Endothelial cell of umbilical vein (primary cell): ENCODE data around the gene VMP1. TPM values are rescaled to one million over a fixed set of nuclear protein-coding genes. Genes with fewer than 3 reads are reported as not detected.

Experiments used
- BruUV-seq: library from RNA; stranded (reverse); fragments of 400-500 nt; replicated peaks from 2 replicates; lab custom pipeline; 2021; lab: Mats Ljungman, UMichigan
- CTCF ChIA-PET: fragments of 300-600, 350-600 bp; sonication (Branson Sonifier 250); formaldehyde crosslinking; loops from one replicate; lab custom pipeline; 2021; ENCODE audit warnings: antibody characterized with exemption, inconsistent platforms; lab: Charles Lee
- POLR2A ChIA-PET: fragments of 300-600, 350-600 bp; sonication (Branson Sonifier 250); formaldehyde crosslinking; loops from one replicate; lab custom pipeline; 2021; ENCODE audit warnings: antibody characterized with exemption, inconsistent platforms; lab: Charles Lee
- DNase-seq: peaks from one replicate; pipeline ENCODE4 v3.0.0-alpha.2; 2011; ENCODE audit warnings: low read depth, low spot score
- FAIRE-seq: peaks from 2 replicates; lab custom pipeline; 2011; peaks lifted over from hg19 to GRCh38; lab: Jason Lieb, UNC
- H2AFZ ChIP-seq: 2 replicates; pipeline ENCODE4 v1.6.0; 2012; ENCODE audit warnings: low read depth, low read length, control low read depth, inconsistent platforms
- H3K27ac ChIP-seq: 2 replicates; pipeline ENCODE4 v1.5.1; 2011; ENCODE audit warnings: low read depth, mild to moderate bottlenecking, control low read depth, low read length, moderate library complexity; ENCODE audit not compliant: insufficient read depth
- H3K27me3 ChIP-seq, 2 experiments: 2 replicates each; pipeline versions ENCODE4 v1.6.0 to v1.6.1; 2011; ENCODE audit warnings: low read length in 2 of 2, mixed read lengths in 1 of 2; ENCODE audit not compliant: control insufficient read depth in 2 of 2, insufficient read depth in 2 of 2
- H3K36me3 ChIP-seq, 2 experiments: 2 replicates in 1 of 2; 3 replicates in 1 of 2; pipeline ENCODE4 v1.5.1; 2011; ENCODE audit warnings: low read length in 2 of 2, mild to moderate bottlenecking in 1 of 2, moderate library complexity in 1 of 2; ENCODE audit not compliant: control insufficient read depth in 2 of 2, insufficient read depth in 2 of 2; ENCODE audit errors: extremely low read depth in 1 of 2
- H3K4me1 ChIP-seq: 3 replicates; pipeline ENCODE4 v1.5.1; 2011; ENCODE audit warnings: mild to moderate bottlenecking, low read length; ENCODE audit not compliant: control insufficient read depth, insufficient read depth; ENCODE audit errors: extremely low read depth
- H3K4me2 ChIP-seq: 2 replicates; pipeline ENCODE4 v1.6.1; 2011; ENCODE audit warnings: low read length, control low read depth, mixed read lengths; ENCODE audit not compliant: insufficient read depth
- H3K4me3 ChIP-seq, 3 experiments: fragments of 200-600 bp in 1 of 3; sonication (generic), shearing (Covaris generic) in 1 of 3; replicated peaks in 1 of 3; 2 replicates each; pipeline ENCODE4 v1.5.1; 2011 to 2016; ENCODE audit warnings: control low read depth in 3 of 3, low read length in 3 of 3, mild to moderate bottlenecking in 2 of 3, inconsistent platforms in 1 of 3, low read depth in 1 of 3, moderate library complexity in 1 of 3; ENCODE audit not compliant: insufficient read depth in 1 of 3
- H3K79me2 ChIP-seq: 2 replicates; pipeline ENCODE4 v1.6.0; 2012; ENCODE audit warnings: low read length, inconsistent platforms; ENCODE audit not compliant: control insufficient read depth, insufficient read depth
- H3K9ac ChIP-seq: replicated peaks from 2 replicates; pipeline ENCODE3; 2011; ENCODE audit warnings: low read length, control low read depth; ENCODE audit not compliant: insufficient read depth; ENCODE audit errors: extremely low read depth
- H3K9me1 ChIP-seq: replicated peaks from 3 replicates; pipeline ENCODE4 v1.6.0; 2011; ENCODE audit warnings: mild to moderate bottlenecking, low read length; ENCODE audit not compliant: control insufficient read depth, insufficient read depth; ENCODE audit errors: extremely low read depth
- H3K9me3 ChIP-seq: replicated peaks from 2 replicates; pipeline ENCODE4 v1.5.1; 2012; ENCODE audit warnings: low read length, inconsistent platforms; ENCODE audit not compliant: control insufficient read depth, insufficient read depth
- H4K20me1 ChIP-seq: replicated peaks from 2 replicates; pipeline ENCODE3; 2011; ENCODE audit warnings: mild to moderate bottlenecking, low read length; ENCODE audit not compliant: control insufficient read depth, insufficient read depth; ENCODE audit errors: extremely low read depth
- CTCF ChIP-seq, 2 donors: IDR thresholded peaks; 1 replicate in 1 of 2; 2 replicates in 1 of 2; pipeline ENCODE4 v1.5.1; 2011; ENCODE audit warnings: low read length in 2 of 2, mild to moderate bottlenecking in 2 of 2, moderate library complexity in 2 of 2, control low read depth in 1 of 2, inconsistent platforms in 1 of 2, low read depth in 1 of 2; ENCODE audit not compliant: insufficient read depth in 1 of 2; ENCODE audit errors: extremely low read depth in 1 of 2
- EZH2 ChIP-seq: IDR thresholded peaks from 2 replicates; pipeline ENCODE4 v1.6.1; 2012; ENCODE audit warnings: borderline replicate concordance, low read depth, mild to moderate bottlenecking, moderate library complexity, low read length, inconsistent platforms; ENCODE audit not compliant: severe bottlenecking
- FOS ChIP-seq: IDR thresholded peaks from 2 replicates; pipeline ENCODE4 v1.6.1; 2011; ENCODE audit warnings: mild to moderate bottlenecking, low read length, moderate library complexity, borderline replicate concordance; ENCODE audit not compliant: insufficient read depth
- GATA2 ChIP-seq: IDR thresholded peaks from 2 replicates; pipeline ENCODE4 v1.7.0; 2011; ENCODE audit warnings: low read depth, mild to moderate bottlenecking, moderate library complexity, mixed read lengths, low read length; ENCODE audit not compliant: insufficient read length, insufficient read depth
- JUN ChIP-seq: IDR thresholded peaks from 2 replicates; pipeline ENCODE4 v1.6.1; 2011; ENCODE audit warnings: borderline replicate concordance, low read depth; ENCODE audit not compliant: insufficient read length, insufficient read depth
- MYC ChIP-seq: IDR thresholded peaks from one replicate; pipeline ENCODE4 v1.6.1; 2011; ENCODE audit warnings: mild to moderate bottlenecking, low read depth, low read length
- POLR2A ChIP-seq: IDR thresholded peaks from 2 replicates; pipeline ENCODE4 v1.6.1; 2012; ENCODE audit warnings: low read depth, mild to moderate bottlenecking, control low read depth, low read length
- POLR2AphosphoS5 ChIP-seq: IDR thresholded peaks from 2 replicates; pipeline ENCODE4 v1.6.1; 2012; ENCODE audit warnings: low read depth, mild to moderate bottlenecking, control low read depth, low read length, moderate library complexity; ENCODE audit not compliant: insufficient read depth
- dilution Hi-C: fragments of 300-500 bp; cut with MboI; formaldehyde crosslinking; loops from one replicate; pipeline ENCODE4 v1.15.0; 2019; ENCODE audit warnings: low sequenced_read_pairs; ENCODE audit not compliant: extremely low pct_ligation_motif_present
- intact Hi-C: fragments of 100-400 bp; cut with micrococcal nuclease; formaldehyde crosslinking; loops from one replicate; pipeline ENCODE4 v1.10.0; 2022
- polyA plus RNA-seq, 4 experiments: library from polyadenylated mRNA; depleted of rRNA in 3 of 4; stranded (reverse) in 3 of 4; unstranded in 1 of 4; fragments of >200 nt; gene quantifications; 2 replicates each; pipeline versions ENCODE4 v1.2.1 to v1.2.3, GENCODE V29; 2011 to 2012; ENCODE audit warnings: missing spikeins in 1 of 4
- total RNA-seq: library from RNA; stranded (reverse); gene quantifications from 2 replicates; pipeline ENCODE4 v1.2.3, GENCODE V29; 2021
- TF ChIP-seq, protein P1 (sequence below): IDR thresholded peaks from 2 replicates; pipeline ENCODE4 v1.6.1; 2011; ENCODE audit not compliant: insufficient read depth, insufficient read length

VMP1 gene
- total and polyA plus RNA-seq, 2 donors (not counting 3 experiments of a cell fraction or from before 2014, with no cell fraction given): 138 to 270 TPM

DNA sequence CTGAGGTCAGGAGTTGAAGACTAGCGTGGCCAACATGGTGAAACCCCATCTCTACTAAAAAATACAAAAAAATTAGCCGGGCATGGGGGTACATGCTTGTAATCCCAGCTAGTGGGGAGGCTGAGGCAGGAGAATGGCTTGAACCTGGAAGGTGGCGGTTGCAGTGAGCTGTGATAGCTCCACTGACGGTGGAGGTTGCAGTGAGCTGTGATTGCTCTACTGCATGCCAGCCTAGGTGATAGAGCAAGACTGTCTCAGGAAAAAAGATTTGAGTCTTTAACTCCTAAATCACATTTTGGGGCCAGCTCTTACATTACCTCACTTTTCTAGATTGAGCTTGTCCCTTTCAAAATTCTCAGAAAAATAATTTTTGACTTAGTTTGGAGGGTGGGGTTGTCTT is 15.2 kb downstream of the VMP1 start:
- no peaks in the 10 kb centered on the region for H3K9me3 ChIP-seq
- intact Hi-C loops: no loop called here
- H2AFZ ChIP-seq: no peak overlapping the region
- dilution Hi-C loops: no loop called here
- no peak overlapping the region for H3K4me2 ChIP-seq
- FAIRE-seq (no peak), DNase-seq (no peak)
- H3K4me3 ChIP-seq: no peak overlapping the region
- H3K79me2 ChIP-seq: peaks cover 73% of the 10 kb centered on the region
- CTCF ChIA-PET: interaction anchor here (0.8 kb wide), 1 partner anchor 11 kb away, joined by 3 read pairs; no protein-coding TSS in a partner anchor
- H3K27ac ChIP-seq: no peak overlapping the region
- no peak overlapping the region for H3K9ac ChIP-seq
- no peaks in the 10 kb centered on the region for H3K27me3 ChIP-seq
- peaks cover 6% of the 10 kb centered on the region for H3K4me1 ChIP-seq
- no peaks in the 10 kb centered on the region for H3K36me3 ChIP-seq
- BruUV-seq: no TSS peak
- no peak for TF ChIP-seq GATA2
- TF ChIP-seq JUN: no peak
- TF ChIP-seq POLR2A: no peak
- TF ChIP-seq, protein P1, sequence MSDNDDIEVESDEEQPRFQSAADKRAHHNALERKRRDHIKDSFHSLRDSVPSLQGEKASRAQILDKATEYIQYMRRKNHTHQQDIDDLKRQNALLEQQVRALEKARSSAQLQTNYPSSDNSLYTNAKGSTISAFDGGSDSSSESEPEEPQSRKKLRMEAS: no peak
- no peak for TF ChIP-seq MYC
- no peak for TF ChIP-seq CTCF (IDR thresholded peaks at IDR 0.05; ENCODE audit: extremely low read depth in 1 of 2, insufficient read depth in 1 of 2, low read depth in 1 of 2, low read length in 2 of 2)
- TF ChIP-seq POLR2AphosphoS5: no peak
- no peak for TF ChIP-seq EZH2
- TF ChIP-seq FOS: no peak
- peaks cover 8% of the 10 kb centered on the region for H4K20me1 ChIP-seq
- no peaks in the 10 kb centered on the region for H3K9me1 ChIP-seq
- POLR2A ChIA-PET: no interaction called here
